Naive B cell (primary cell): ENCODE results near the gene RAD51B. TPM values are rescaled to one million over a fixed set of nuclear protein-coding genes. Genes with fewer than 3 reads are reported as not detected.

Experiments
- ATAC-seq, 2 donors: fragments of 150-1000 bp; cut with Tn5 transposase; 2 replicates each; pipeline ENCODE4 v1.10.0; 2021; ENCODE audit warnings: low read depth in 2 of 2, mild to moderate bottlenecking in 2 of 2, moderate library complexity in 2 of 2
- DNase-seq: peaks from one replicate; pipeline ENCODE4 v3.0.0; 2022
- H3K27ac Mint-ChIP-seq, 6 donors: one replicate each; pipeline ENCODE4 v1.8.0; 2020 to 2022; ENCODE audit warnings: mild to moderate bottlenecking in 6 of 6, mixed read lengths in 6 of 6, moderate library complexity in 5 of 6, inconsistent platforms in 2 of 6
- H3K27me3 Mint-ChIP-seq, 3 donors: one replicate each; pipeline ENCODE4 v1.8.0; 2021 to 2022; ENCODE audit warnings: mixed read lengths in 3 of 3, mild to moderate bottlenecking in 1 of 3
- H3K36me3 Mint-ChIP-seq, 2 donors: one replicate each; pipeline ENCODE4 v1.8.0; 2020 to 2022; ENCODE audit warnings: mixed read lengths in 2 of 2, inconsistent platforms in 1 of 2, mild to moderate bottlenecking in 1 of 2
- H3K4me1 Mint-ChIP-seq, 3 donors: one replicate each; pipeline ENCODE4 v1.8.0; 2020 to 2022; ENCODE audit warnings: mixed read lengths in 3 of 3, inconsistent platforms in 1 of 3, mild to moderate bottlenecking in 1 of 3, moderate library complexity in 1 of 3
- H3K4me3 Mint-ChIP-seq, 8 donors: one replicate each; pipeline ENCODE4 v1.8.0; 2020 to 2022; ENCODE audit warnings: mild to moderate bottlenecking in 8 of 8, mixed read lengths in 8 of 8, moderate library complexity in 8 of 8, inconsistent platforms in 2 of 8
- H3K9me3 Mint-ChIP-seq, 7 donors: one replicate each; pipeline ENCODE4 v1.8.0; 2020 to 2022; ENCODE audit warnings: mixed read lengths in 7 of 7, mild to moderate bottlenecking in 5 of 7, inconsistent platforms in 2 of 7, moderate library complexity in 1 of 7
- polyA plus RNA-seq, 6 donors: library from polyadenylated mRNA; unstranded; fragments of 300-500 nt; fragmentation: Illumina TruSeq; gene quantifications; one replicate each; pipeline ENCODE4 v1.2.3, GENCODE V29; 2021; ENCODE audit warnings: low read depth in 6 of 6

The RAD51B gene
- polyA plus RNA-seq, 6 donors from 2014 or later: 27.4 to 37.2 (median 31.8) TPM

DNA sequence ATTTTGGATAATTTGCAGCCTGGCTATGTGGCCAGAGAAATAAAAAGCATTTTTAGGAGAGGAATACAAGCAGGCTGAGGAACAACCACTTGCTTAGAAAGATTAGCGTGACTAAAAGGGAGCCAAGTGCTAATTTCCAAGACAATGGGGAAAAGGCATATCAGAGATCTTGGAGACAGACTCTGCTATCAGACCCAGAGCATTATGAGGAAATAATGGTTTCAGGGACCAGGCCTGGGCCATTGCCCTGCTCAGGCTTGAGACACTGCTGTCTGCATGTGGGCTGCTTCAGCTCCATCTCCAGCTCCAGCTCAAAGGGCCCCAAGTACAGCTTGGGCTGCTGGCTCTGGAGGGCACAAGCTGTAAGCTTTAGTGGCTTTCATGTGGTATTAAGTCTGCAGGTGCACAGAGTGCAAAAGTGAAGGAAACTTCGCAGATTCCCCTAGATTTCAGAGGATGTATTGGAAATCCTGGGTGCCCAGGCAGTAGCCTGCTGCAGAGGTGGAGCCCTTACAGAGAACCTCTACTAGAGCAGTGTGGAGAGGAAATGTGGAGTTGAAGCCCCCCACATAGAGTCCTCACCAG, 524.0 kb downstream of the RAD51B start:
- Mint-ChIP-seq H3K36me3 (peaks cover 8 to 17% of the 10 kb centered on the region in 2 donors), H3K9me3 (peaks cover 0 to 5% (median 0%) of the 10 kb centered on the region in 7 donors), H3K4me1 (peaks cover 44 to 80% (median 67%) of the 10 kb centered on the region in 3 donors), H3K27ac (peak overlapping the region in 1 of 6 donors; percentile 72), H3K4me3 (no peak overlapping the region), H3K27me3 (no peaks in the 10 kb centered on the region)
- ATAC-seq (no peak), DNase-seq (no peak)

DNA sequence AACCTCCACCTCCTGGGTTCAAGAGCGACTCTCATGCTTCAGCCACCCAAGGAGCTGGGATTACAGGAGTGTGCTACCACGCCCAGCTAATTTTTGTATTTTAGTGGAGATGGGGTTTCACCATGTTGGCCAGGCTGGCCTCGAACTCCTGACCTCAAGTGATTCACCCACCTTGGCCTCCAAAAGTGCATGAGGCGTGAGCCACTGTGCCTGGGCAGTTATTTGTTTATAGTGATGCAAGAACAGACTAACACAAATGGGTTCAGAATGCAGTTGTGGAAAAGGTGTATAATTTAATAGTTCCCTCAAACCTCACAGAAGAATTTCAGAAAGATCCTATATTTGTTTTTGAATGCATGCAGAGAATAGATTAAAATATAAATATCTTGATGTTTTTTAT, 526.2 kb downstream of the RAD51B start:
- Mint-ChIP-seq H3K36me3 (peaks cover 5 to 17% of the 10 kb centered on the region in 2 donors), H3K4me1 (peaks cover 32 to 70% (median 54%) of the 10 kb centered on the region in 3 donors), H3K9me3 (peaks cover 0 to 5% (median 0%) of the 10 kb centered on the region in 7 donors), H3K27me3 (no peaks in the 10 kb centered on the region), H3K4me3 (no peak overlapping the region), H3K27ac (no peak overlapping the region)
- ATAC-seq (no peak), DNase-seq (no peak)

GRCh38 chr14:68346556-68347343, 527.2 kb downstream of the RAD51B start:
- peaks cover 0 to 5% (median 0%) of the 10 kb centered on the region in 7 donors for H3K9me3 Mint-ChIP-seq
- DNase-seq (no peak), ATAC-seq (no peak)
- peak overlapping the region in 4 of 6 donors; percentile 16 to 89 (median 53) for H3K27ac Mint-ChIP-seq
- peaks cover 5 to 17% of the 10 kb centered on the region in 2 donors for H3K36me3 Mint-ChIP-seq
- H3K4me1 Mint-ChIP-seq: peaks cover 30 to 65% (median 54%) of the 10 kb centered on the region in 3 donors
- no peaks in the 10 kb centered on the region for H3K27me3 Mint-ChIP-seq
- H3K4me3 Mint-ChIP-seq: peak overlapping the region in 1 of 8 donors; percentile 2

GRCh38 chr14:68349900-68350629, 530.5 kb downstream of the RAD51B start:
- DNase-seq: no peak
- Mint-ChIP-seq H3K27ac (peak overlapping the region in 1 of 6 donors; percentile 6), H3K36me3 (peaks cover 2 to 13% of the 10 kb centered on the region in 2 donors), H3K27me3 (no peaks in the 10 kb centered on the region), H3K9me3 (peaks cover 0 to 5% (median 0%) of the 10 kb centered on the region in 7 donors), H3K4me1 (peaks cover 30 to 55% (median 47%) of the 10 kb centered on the region in 3 donors), H3K4me3 (no peak overlapping the region)
- ATAC-seq: no peak

DNA sequence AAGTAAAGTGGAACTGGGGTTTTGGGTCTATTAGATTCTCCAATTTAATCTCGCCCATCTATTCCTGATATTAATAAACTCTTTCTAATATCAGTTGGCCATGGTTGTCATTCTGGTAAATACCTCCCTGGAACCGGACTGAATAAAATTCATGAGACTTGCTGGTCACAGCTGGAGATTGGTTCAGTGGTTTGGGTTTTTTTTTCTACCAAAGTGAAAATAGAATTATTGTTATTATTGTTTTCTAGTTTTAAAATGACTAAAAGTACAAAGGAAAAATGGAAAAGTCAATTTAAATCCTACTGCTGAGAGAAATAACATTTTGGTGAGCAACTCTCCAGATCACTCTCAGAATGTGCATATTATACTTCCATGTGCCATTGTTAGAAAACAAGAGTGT, 535.8 kb downstream of the RAD51B start:
- DNase-seq (no peak), ATAC-seq (no peak)
- Mint-ChIP-seq H3K4me1 (peaks cover 37 to 54% (median 41%) of the 10 kb centered on the region in 3 donors), H3K4me3 (no peak overlapping the region), H3K27ac (no peak overlapping the region), H3K9me3 (no peaks in the 10 kb centered on the region), H3K27me3 (no peaks in the 10 kb centered on the region), H3K36me3 (peaks cover 4 to 11% of the 10 kb centered on the region in 2 donors)

DNA sequence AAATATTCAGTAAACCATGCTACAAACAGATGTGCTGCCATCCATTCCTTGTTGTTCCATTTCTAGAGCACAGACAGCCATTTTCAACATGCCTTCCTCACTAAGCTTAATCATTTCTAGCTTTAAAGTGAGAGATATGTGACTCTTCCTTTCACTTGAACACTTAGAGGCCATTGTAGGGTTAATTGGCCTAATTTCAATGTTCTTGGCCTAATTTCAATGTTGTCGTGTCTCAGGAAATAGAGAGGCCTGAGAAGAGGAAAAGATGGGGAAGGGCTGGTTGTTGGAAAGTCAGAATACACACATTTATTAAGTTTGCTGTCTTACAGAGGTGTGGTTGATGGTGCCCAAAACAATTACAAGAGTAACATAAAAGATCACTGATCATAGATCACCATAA, 538.2 kb downstream of the RAD51B start:
- no peaks in the 10 kb centered on the region for H3K27me3 Mint-ChIP-seq
- peaks cover 41 to 56% (median 50%) of the 10 kb centered on the region in 3 donors for H3K4me1 Mint-ChIP-seq
- H3K27ac Mint-ChIP-seq: peak overlapping the region in 3 of 6 donors; percentile 67 to 89 (median 78)
- peaks cover 0 to under 1% (median 0%) of the 10 kb centered on the region in 7 donors for H3K9me3 Mint-ChIP-seq
- no peak for DNase-seq
- ATAC-seq: no peak
- H3K4me3 Mint-ChIP-seq: no peak overlapping the region
- peaks cover 7 to 11% of the 10 kb centered on the region in 2 donors for H3K36me3 Mint-ChIP-seq

DNA sequence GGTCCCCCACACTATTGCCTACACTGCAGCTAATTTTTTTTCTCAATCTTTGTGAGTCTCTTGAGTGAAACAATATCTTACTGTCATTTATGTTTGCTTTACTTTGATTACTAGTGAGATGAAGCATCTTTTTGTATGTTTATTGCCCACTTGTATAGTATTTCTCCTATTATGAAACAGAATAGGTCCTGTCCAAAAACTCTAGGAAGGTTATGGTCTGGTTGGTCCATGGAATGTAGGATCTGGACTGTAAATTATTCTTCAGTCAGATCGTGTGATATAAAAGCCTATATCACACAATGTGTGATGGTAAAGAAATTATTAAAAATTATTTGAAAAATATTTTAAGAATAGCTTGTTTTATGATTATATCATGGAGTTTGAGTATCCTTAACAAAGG, 538.9 kb downstream of the RAD51B start:
- Mint-ChIP-seq H3K36me3 (peaks cover 7 to 11% of the 10 kb centered on the region in 2 donors), H3K4me1 (peaks cover 44 to 58% (median 52%) of the 10 kb centered on the region in 3 donors), H3K9me3 (peaks cover 0 to 2% (median 0%) of the 10 kb centered on the region in 7 donors), H3K4me3 (no peak overlapping the region), H3K27ac (peak overlapping the region in 3 of 6 donors; percentile 89 to 96 (median 91)), H3K27me3 (no peaks in the 10 kb centered on the region)
- no peak for DNase-seq
- ATAC-seq: no peak

DNA sequence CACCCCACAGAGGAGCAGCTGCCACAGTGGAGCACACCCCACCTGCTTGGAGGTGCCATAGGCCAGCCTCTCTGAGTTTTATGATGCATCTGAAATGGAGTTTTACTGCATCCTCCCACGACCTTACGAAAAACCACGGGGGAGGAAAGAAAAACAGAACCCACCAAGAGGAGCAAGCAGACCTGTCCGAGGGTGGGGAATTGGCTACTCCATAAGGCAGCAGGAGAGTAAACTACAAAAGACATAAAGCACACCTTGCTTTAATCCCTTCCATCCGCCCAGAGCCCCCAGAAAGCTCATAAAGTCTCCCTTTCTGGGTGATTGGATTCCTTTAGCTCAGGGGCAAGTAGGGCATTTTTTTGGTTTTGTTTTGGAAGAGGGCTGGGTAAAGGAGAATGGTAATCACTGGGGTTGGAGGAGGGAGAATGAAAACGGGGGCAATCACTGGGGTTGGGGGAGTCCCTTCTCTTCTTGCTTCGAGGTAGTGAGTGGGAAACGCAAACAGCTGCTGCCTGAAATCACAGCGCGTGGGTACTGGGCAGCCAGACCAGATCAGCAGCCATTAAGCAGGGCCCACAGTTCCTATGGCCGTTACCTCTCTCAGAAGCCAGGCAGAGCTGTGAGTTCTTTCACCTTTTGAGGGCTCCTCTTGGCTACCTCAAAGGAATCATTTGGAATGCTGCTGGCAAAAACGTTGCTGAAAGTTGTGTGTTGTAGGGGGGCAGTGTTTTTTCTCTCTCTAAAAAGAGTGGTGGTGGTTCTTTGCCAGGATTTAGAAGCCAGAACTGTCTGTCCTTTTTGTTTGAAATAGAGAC, 539.6 kb downstream of the RAD51B start:
- Mint-ChIP-seq H3K4me3 (peak overlapping the region in 7 of 8 donors; percentile 23 to 83 (median 66)), H3K9me3 (peaks cover 0 to 2% (median 0%) of the 10 kb centered on the region in 7 donors), H3K27ac (peak overlapping the region; percentile 85 to 97 (median 94)), H3K4me1 (peaks cover 48 to 63% (median 58%) of the 10 kb centered on the region in 3 donors), H3K36me3 (peaks cover 7 to 11% of the 10 kb centered on the region in 2 donors), H3K27me3 (no peaks in the 10 kb centered on the region)
- ATAC-seq (peak; percentile 37 to 58), DNase-seq (no peak)

GRCh38 chr14:68359837-68360552, 540.4 kb downstream of the RAD51B start:
- peaks cover 0 to 2% (median 0%) of the 10 kb centered on the region in 7 donors for H3K9me3 Mint-ChIP-seq
- peaks cover 7 to 11% of the 10 kb centered on the region in 2 donors for H3K36me3 Mint-ChIP-seq
- peak; percentile 17 to 18 for ATAC-seq
- peaks cover 55 to 70% (median 65%) of the 10 kb centered on the region in 3 donors for H3K4me1 Mint-ChIP-seq
- peak overlapping the region in 7 of 8 donors; percentile 24 to 80 (median 49) for H3K4me3 Mint-ChIP-seq
- H3K27me3 Mint-ChIP-seq: no peaks in the 10 kb centered on the region
- H3K27ac Mint-ChIP-seq: peak overlapping the region; percentile 85 to 97 (median 94)
- DNase-seq: no peak

- Mint-ChIP-seq H3K4me1 (peaks cover 60 to 78% (median 75%) of the 10 kb centered on the region in 3 donors), H3K27me3 (no peaks in the 10 kb centered on the region), H3K4me3 (peak overlapping the region in 2 of 8 donors; percentile 4 to 27)
These were observed 541.7 kb downstream of the RAD51B start for GRCh38 chr14:68361231-68361630.

DNA sequence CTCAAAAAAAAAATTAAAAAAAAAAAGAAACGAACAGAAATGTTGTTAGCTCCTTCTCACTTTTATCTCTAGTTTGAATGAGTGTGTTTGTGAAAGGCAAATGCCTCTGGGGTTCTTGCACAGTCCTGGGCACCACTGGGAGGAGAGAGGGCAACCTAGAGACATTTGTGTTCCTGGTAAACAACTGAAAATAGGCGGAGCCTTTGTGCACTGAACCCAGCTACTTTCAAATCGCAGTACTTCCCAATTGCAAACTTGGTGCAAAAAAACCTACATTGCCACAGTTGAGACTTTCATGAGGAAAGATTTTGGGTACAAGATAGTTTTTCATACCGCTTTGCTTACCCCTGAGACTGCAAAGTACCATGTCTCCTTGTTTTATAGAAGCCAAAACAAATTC, 543.3 kb downstream of the RAD51B start:
- peaks cover 1 to 7% of the 10 kb centered on the region in 2 donors for H3K36me3 Mint-ChIP-seq
- no peaks in the 10 kb centered on the region for H3K27me3 Mint-ChIP-seq
- peaks cover 61 to 93% (median 74%) of the 10 kb centered on the region in 3 donors for H3K4me1 Mint-ChIP-seq
- H3K9me3 Mint-ChIP-seq: peaks cover 0 to 2% (median 0%) of the 10 kb centered on the region in 7 donors
- ATAC-seq (peak; percentile 70 to 74), DNase-seq (peak; percentile 20)
- H3K4me3 Mint-ChIP-seq: peak overlapping the region; percentile 16 to 87 (median 78)
- peak overlapping the region; percentile 66 to 97 (median 88) for H3K27ac Mint-ChIP-seq

More at GRCh38 chr14:68361231-68361630, 541.7 kb downstream of the RAD51B start:
- H3K36me3 Mint-ChIP-seq: peaks cover 7 to 11% of the 10 kb centered on the region in 2 donors
- DNase-seq (no peak), ATAC-seq (no peak)
- H3K27ac Mint-ChIP-seq: peak overlapping the region in 5 of 6 donors; percentile 89 to 97 (median 93)
- peaks cover 0 to 2% (median 0%) of the 10 kb centered on the region in 7 donors for H3K9me3 Mint-ChIP-seq

GRCh38 chr14:68363466-68363842, 543.9 kb downstream of the RAD51B start:
- H3K4me3 Mint-ChIP-seq: peak overlapping the region in 7 of 8 donors; percentile 20 to 85 (median 79)
- H3K4me1 Mint-ChIP-seq: peaks cover 67 to 97% (median 76%) of the 10 kb centered on the region in 3 donors

More at GRCh38 chr14:68363466-68363842, 543.9 kb downstream of the RAD51B start:
- Mint-ChIP-seq H3K9me3 (peaks cover 0 to 2% (median 0%) of the 10 kb centered on the region in 7 donors), H3K27me3 (no peaks in the 10 kb centered on the region), H3K36me3 (peaks cover 0 to 7% of the 10 kb centered on the region in 2 donors), H3K27ac (peak overlapping the region in 4 of 6 donors; percentile 85 to 93 (median 88))
- DNase-seq (no peak), ATAC-seq (peak in 1 of 2 donors; percentile 16)
